ENCODE results near the gene TDRD12. TPM values are rescaled to one million over a fixed set of nuclear protein-coding genes. Genes with fewer than 3 reads are reported as not detected.
"Not testable (repeated sequence)": the region's sequence is repeated elsewhere in the genome, so short reads cannot be mapped to it uniquely, and the experiment has no call there.

The TDRD12 gene
- total RNA-seq, 1 experiment from 2014 or later, result 1.3 TPM

- H3K4me2 ChIP-seq (ENCODE audit: insufficient read depth, insufficient read length, low read length), result no peak overlapping the region
- no peak overlapping the region for H3K27ac ChIP-seq (ENCODE audit: insufficient read length, low read depth, low read length)
- H4K20me1 ChIP-seq (ENCODE audit: control insufficient read depth, insufficient read depth, insufficient read length), result no peaks in the 10 kb centered on the region
- no peak overlapping the region for H2BK12ac ChIP-seq (ENCODE audit: insufficient read length, low read depth, low read length)
- no peak overlapping the region for H2AFZ ChIP-seq (ENCODE audit: low read length)
- Mint-ChIP-seq H3K36me3 (ENCODE audit: insufficient read depth in 1 of 3, low read depth in 3 of 3) (no peaks in the 10 kb centered on the region), H3K9me3 (no peaks in the 10 kb centered on the region), H3K27me3 (ENCODE audit: low read depth) (no peaks in the 10 kb centered on the region), H3K4me3 (no peak overlapping the region), H3K27ac (no peak overlapping the region), H3K4me1 (peaks cover 15 to 19% of the 10 kb centered on the region in 2 experiments)
- no peak overlapping the region for H4K8ac ChIP-seq (replicated peaks; ENCODE audit: insufficient read length, low read depth, low read length)
- H3K23me2 ChIP-seq (ENCODE audit: insufficient read length, low read depth, low read length, poor library complexity, severe bottlenecking), result no peaks in the 10 kb centered on the region
- no peaks in the 10 kb centered on the region for H3K9me3 ChIP-seq (ENCODE audit: control insufficient read depth, low read depth, low read length)
- no peak overlapping the region for H2BK15ac ChIP-seq (ENCODE audit: low read depth, low read length)
- H3K56ac ChIP-seq (ENCODE audit: insufficient read length, low read depth, low read length), result no peak overlapping the region
- H3K23ac ChIP-seq (ENCODE audit: insufficient read length, low read depth, low read length), result no peak overlapping the region
- no CpG with 5 or more reads among the region's 5 CpGs for WGBS (ENCODE audit: extremely low coverage, insufficient read length, low lambda C conversion rate)
- H3K9ac ChIP-seq (ENCODE audit: extremely low read depth, insufficient read length, low read length), result no peak overlapping the region
- H3K18ac ChIP-seq (ENCODE audit: insufficient read length, low read depth, low read length), result no peak overlapping the region
- no peaks in the 10 kb centered on the region for H3K27me3 ChIP-seq (ENCODE audit: insufficient read depth, low read length)
- TF ChIP-seq CTCF (conservative IDR thresholded peaks at IDR 0.05), result no peak
- H2BK20ac ChIP-seq (ENCODE audit: low read depth, low read length, poor library complexity, severe bottlenecking), result no peak overlapping the region
- H3T11ph ChIP-seq (ENCODE audit: low read length), result no peak overlapping the region
- H3K14ac ChIP-seq (ENCODE audit: insufficient read depth, low read length), result no peak overlapping the region
- H3K79me2 ChIP-seq (ENCODE audit: insufficient read depth, low read length), result no peaks in the 10 kb centered on the region
- H2AK5ac ChIP-seq (ENCODE audit: insufficient read length, low read length), result no peak overlapping the region
- H4K91ac ChIP-seq (ENCODE audit: insufficient read length, low read depth, low read length), result no peak overlapping the region
- H2BK120ac ChIP-seq (ENCODE audit: low read depth, low read length, poor library complexity, severe bottlenecking), result no peak overlapping the region
- no peak for DNase-seq
- no peak overlapping the region for H2BK5ac ChIP-seq (ENCODE audit: insufficient read length, low read length)
- no peaks in the 10 kb centered on the region for H3K79me1 ChIP-seq (ENCODE audit: insufficient read depth, low read depth, low read length, poor library complexity, severe bottlenecking)
- no peak overlapping the region for H3K4ac ChIP-seq (ENCODE audit: low read depth, low read length)
- no peaks in the 10 kb centered on the region for H3K4me1 ChIP-seq (ENCODE audit: insufficient read depth, low read length)
- H4K5ac ChIP-seq (ENCODE audit: insufficient read length, low read depth, low read length), result no peak overlapping the region
Measured at GRCh38 chr19:32831611-32832010, 112.0 kb downstream of the TDRD12 start.

- not testable (repeated sequence) for H2AFZ ChIP-seq (ENCODE audit: low read length); H3K4me1 ChIP-seq (ENCODE audit: insufficient read depth, low read length); H2BK120ac ChIP-seq (ENCODE audit: low read depth, low read length, poor library complexity, severe bottlenecking); H3K56ac ChIP-seq (ENCODE audit: insufficient read length, low read depth, low read length); H3K27me3 ChIP-seq (ENCODE audit: insufficient read depth, low read length); H3T11ph ChIP-seq (ENCODE audit: low read length); H2BK15ac ChIP-seq (ENCODE audit: low read depth, low read length); H2BK12ac ChIP-seq (ENCODE audit: insufficient read length, low read depth, low read length); H3K4ac ChIP-seq (ENCODE audit: low read depth, low read length); H3K14ac ChIP-seq (ENCODE audit: insufficient read depth, low read length); H3K23ac ChIP-seq (ENCODE audit: insufficient read length, low read depth, low read length); H2AK5ac ChIP-seq (ENCODE audit: insufficient read length, low read length); H3K79me2 ChIP-seq (ENCODE audit: insufficient read depth, low read length); H4K8ac ChIP-seq (replicated peaks; ENCODE audit: insufficient read length, low read depth, low read length); H2BK5ac ChIP-seq (ENCODE audit: insufficient read length, low read length); H4K91ac ChIP-seq (ENCODE audit: insufficient read length, low read depth, low read length); H3K27ac ChIP-seq (ENCODE audit: insufficient read length, low read depth, low read length); H2BK20ac ChIP-seq (ENCODE audit: low read depth, low read length, poor library complexity, severe bottlenecking); H3K9me3 ChIP-seq (ENCODE audit: control insufficient read depth, low read depth, low read length); H3K27ac Mint-ChIP-seq; H3K9me3 Mint-ChIP-seq; H3K4me3 Mint-ChIP-seq; H3K9ac ChIP-seq (ENCODE audit: extremely low read depth, insufficient read length, low read length); H4K20me1 ChIP-seq (ENCODE audit: control insufficient read depth, insufficient read depth, insufficient read length); H3K27me3 Mint-ChIP-seq (ENCODE audit: low read depth); DNase-seq; H3K36me3 Mint-ChIP-seq (ENCODE audit: insufficient read depth in 1 of 3, low read depth in 3 of 3); H3K79me1 ChIP-seq (ENCODE audit: insufficient read depth, low read depth, low read length, poor library complexity, severe bottlenecking); H3K18ac ChIP-seq (ENCODE audit: insufficient read length, low read depth, low read length); H3K23me2 ChIP-seq (ENCODE audit: insufficient read length, low read depth, low read length, poor library complexity, severe bottlenecking); H4K5ac ChIP-seq (ENCODE audit: insufficient read length, low read depth, low read length); H3K4me2 ChIP-seq (ENCODE audit: insufficient read depth, insufficient read length, low read length)
- peaks cover 15 to 19% of the 10 kb centered on the region in 2 experiments for H3K4me1 Mint-ChIP-seq
- no CpG with 5 or more reads among the region's 12 CpGs for WGBS (ENCODE audit: extremely low coverage, insufficient read length, low lambda C conversion rate)
Measured at GRCh38 chr19:32832094-32832493, 112.5 kb downstream of the TDRD12 start.

Data from H9 (cell line).